Prostate gland (tissue), 2 donors: ENCODE data around the gene PTPRU.

Source experiments
- POLR2A ChIP-seq: fragments of 450-650 bp; IDR thresholded peaks from one replicate; pipeline ENCODE4 v1.6.1; 2016; ENCODE audit warnings: antibody characterized with exemption, mild to moderate bottlenecking
- POLR2AphosphoS5 ChIP-seq: sonication (generic); formaldehyde crosslinking; IDR thresholded peaks from one replicate; pipeline ENCODE4 v1.6.1; 2017; ENCODE audit warnings: antibody characterized with exemption
- TF ChIP-seq, protein P1 (sequence below), 4 experiments: fragments of 200-600 bp in 2 of 4; fragments of 450-650 bp in 2 of 4; sonication (generic) in 2 of 4; IDR thresholded peaks; 1 replicate in 3 of 4; 2 replicates in 1 of 4; pipeline ENCODE4 v1.5.1; 2016 to 2019; ENCODE audit warnings: antibody characterized with exemption in 4 of 4, mild to moderate bottlenecking in 2 of 4, moderate library complexity in 2 of 4

GRCh38 chr1:29223521-29223920 lies 12.8 kb upstream of the PTPRU start:
- TF ChIP-seq, protein P1, sequence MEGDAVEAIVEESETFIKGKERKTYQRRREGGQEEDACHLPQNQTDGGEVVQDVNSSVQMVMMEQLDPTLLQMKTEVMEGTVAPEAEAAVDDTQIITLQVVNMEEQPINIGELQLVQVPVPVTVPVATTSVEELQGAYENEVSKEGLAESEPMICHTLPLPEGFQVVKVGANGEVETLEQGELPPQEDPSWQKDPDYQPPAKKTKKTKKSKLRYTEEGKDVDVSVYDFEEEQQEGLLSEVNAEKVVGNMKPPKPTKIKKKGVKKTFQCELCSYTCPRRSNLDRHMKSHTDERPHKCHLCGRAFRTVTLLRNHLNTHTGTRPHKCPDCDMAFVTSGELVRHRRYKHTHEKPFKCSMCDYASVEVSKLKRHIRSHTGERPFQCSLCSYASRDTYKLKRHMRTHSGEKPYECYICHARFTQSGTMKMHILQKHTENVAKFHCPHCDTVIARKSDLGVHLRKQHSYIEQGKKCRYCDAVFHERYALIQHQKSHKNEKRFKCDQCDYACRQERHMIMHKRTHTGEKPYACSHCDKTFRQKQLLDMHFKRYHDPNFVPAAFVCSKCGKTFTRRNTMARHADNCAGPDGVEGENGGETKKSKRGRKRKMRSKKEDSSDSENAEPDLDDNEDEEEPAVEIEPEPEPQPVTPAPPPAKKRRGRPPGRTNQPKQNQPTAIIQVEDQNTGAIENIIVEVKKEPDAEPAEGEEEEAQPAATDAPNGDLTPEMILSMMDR (IDR thresholded peaks at IDR 0.05): no peak
- no peak for TF ChIP-seq POLR2AphosphoS5
- no peak for TF ChIP-seq POLR2A
